Gastrocnemius medialis (tissue), 4 donors: ENCODE measurements around the gene RPS15. TPM values are rescaled to one million over a fixed set of nuclear protein-coding genes. Genes with fewer than 3 reads are reported as not detected.

Experiments used
- ATAC-seq, 2 donors: fragments of 150-250 bp; one replicate each; pipeline ENCODE4 v1.9.1; 2016
- DNase-seq, 2 donors: peaks; one replicate each; pipeline ENCODE4 v3.0.0-alpha.2; 2019
- H3K27ac ChIP-seq, 4 donors: fragments of 200-600 bp; sonication (generic); 1 replicate in 1 of 4; 2 replicates in 3 of 4; pipeline ENCODE4 v1.5.1; 2016 to 2018; ENCODE audit warnings: mild to moderate bottlenecking in 2 of 4, moderate library complexity in 1 of 4
- H3K27me3 ChIP-seq, 3 donors: fragments of 200-600 bp; sonication (generic) in 2 of 3; 1 replicate in 1 of 3; 2 replicates in 2 of 3; pipeline versions ENCODE4 v1.5.1 to v1.6.0; 2016 to 2019; ENCODE audit warnings: mild to moderate bottlenecking in 1 of 3, moderate library complexity in 1 of 3
- H3K36me3 ChIP-seq, 2 donors: fragments of 200-600 bp; sonication (generic) in 1 of 2; one replicate each; pipeline ENCODE4 v1.5.1; 2017 to 2018
- H3K4me1 ChIP-seq, 2 donors: fragments of 200-600 bp; sonication (generic) in 1 of 2; one replicate each; pipeline ENCODE4 v1.5.1; 2016 to 2017; ENCODE audit warnings: mild to moderate bottlenecking in 2 of 2
- H3K4me3 ChIP-seq, 4 donors: fragments of 200-600 bp; sonication (generic) in 3 of 4; 1 replicate in 1 of 4; 2 replicates in 3 of 4; pipeline ENCODE4 v1.5.1; 2016 to 2019; ENCODE audit warnings: mild to moderate bottlenecking in 2 of 4
- H3K9me3 ChIP-seq, 3 donors: fragments of 200-600 bp; sonication (generic) in 2 of 3; 1 replicate in 1 of 3; 2 replicates in 2 of 3; pipeline ENCODE4 v1.5.1; 2016 to 2019
- POLR2A ChIP-seq, 2 donors: fragments of 450-650 bp; IDR thresholded peaks; one replicate each; pipeline ENCODE4 v1.6.1; 2017; ENCODE audit warnings: antibody characterized with exemption in 2 of 2, mild to moderate bottlenecking in 2 of 2, moderate library complexity in 2 of 2
- in situ Hi-C, 4 donors: fragments of 200-750 bp; cut with MboI; loops; one replicate each; pipeline versions ENCODE4 v1.15.0 to v1.8.0; 2017; ENCODE audit warnings: low sequenced_read_pairs in 4 of 4
- intact Hi-C: fragments of 100-400 bp; cut with DNase I; formaldehyde crosslinking; loops from one replicate; pipeline ENCODE4 v1.15.1; 2023; ENCODE audit warnings: low total_unique reads
- total RNA-seq, 4 donors: library from RNA; depleted of rRNA; stranded (reverse); fragments of >200 nt; gene quantifications; one replicate each; pipeline versions ENCODE4 v1.1.0 to v1.2.3, GENCODE V29; 2016
- TF ChIP-seq, protein P1 (sequence below), 5 experiments: fragments of 450-650 bp in 3 of 5; fragments of 200-600 bp in 2 of 5; sonication (generic) in 2 of 5; IDR thresholded peaks in 4 of 5; conservative IDR thresholded peaks in 1 of 5; 1 replicate in 4 of 5; 2 replicates in 1 of 5; pipeline ENCODE4 v1.5.1; 2016 to 2019; ENCODE audit warnings: antibody characterized with exemption in 5 of 5, mild to moderate bottlenecking in 3 of 5, moderate library complexity in 3 of 5

The RPS15 gene
- total RNA-seq, 4 donors from 2014 or later, result 2,323 to 3,835 (median 2,607) TPM

DNA sequence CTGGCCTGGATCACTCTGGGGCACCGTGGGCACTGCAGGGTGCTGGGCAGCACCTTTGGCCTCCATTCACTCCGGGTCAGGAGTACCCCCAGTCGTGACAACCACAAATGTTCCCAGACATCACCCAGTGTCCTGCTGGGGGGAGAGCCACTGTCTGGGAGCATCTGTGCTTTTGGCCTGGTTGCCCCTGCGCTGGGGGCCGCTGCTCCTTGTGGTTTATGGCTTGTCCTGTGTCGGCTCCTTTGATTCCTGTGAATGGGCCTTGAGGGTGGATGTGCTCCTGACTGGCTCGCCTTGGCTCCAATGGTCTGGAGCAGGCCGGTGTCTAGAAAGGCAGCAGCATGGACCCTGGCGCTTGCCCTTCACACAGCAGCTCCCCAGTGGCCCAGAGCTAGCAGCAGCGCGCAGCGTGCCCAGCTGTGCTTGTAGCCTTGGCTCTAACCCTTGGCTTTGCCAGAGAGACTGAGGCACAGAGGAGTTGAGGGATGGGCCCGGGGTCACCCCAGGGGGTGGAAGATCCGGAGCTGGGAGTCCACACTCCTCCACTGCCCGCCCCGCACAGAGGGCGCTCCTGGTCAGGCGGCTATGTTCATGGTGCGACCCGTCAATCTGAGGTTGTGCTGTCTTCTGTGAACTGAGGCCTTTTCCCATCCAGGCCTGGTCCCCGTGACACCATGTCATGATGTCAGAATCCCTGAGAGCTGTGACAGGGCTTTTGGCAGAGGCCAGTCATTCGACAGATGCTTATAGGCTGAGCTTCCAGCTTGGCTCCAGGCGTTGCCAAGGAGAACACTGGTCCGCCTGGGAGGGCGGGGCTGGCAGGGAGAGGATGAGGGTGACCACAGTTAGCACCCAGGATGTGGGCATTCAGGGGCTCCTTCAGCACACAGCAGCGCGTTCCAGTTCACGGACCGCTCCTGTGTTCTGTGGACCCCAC is 26.7 kb upstream of the RPS15 start:
- peak; percentile 77 to 80 for DNase-seq
- TF ChIP-seq, protein P1, sequence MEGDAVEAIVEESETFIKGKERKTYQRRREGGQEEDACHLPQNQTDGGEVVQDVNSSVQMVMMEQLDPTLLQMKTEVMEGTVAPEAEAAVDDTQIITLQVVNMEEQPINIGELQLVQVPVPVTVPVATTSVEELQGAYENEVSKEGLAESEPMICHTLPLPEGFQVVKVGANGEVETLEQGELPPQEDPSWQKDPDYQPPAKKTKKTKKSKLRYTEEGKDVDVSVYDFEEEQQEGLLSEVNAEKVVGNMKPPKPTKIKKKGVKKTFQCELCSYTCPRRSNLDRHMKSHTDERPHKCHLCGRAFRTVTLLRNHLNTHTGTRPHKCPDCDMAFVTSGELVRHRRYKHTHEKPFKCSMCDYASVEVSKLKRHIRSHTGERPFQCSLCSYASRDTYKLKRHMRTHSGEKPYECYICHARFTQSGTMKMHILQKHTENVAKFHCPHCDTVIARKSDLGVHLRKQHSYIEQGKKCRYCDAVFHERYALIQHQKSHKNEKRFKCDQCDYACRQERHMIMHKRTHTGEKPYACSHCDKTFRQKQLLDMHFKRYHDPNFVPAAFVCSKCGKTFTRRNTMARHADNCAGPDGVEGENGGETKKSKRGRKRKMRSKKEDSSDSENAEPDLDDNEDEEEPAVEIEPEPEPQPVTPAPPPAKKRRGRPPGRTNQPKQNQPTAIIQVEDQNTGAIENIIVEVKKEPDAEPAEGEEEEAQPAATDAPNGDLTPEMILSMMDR (IDR thresholded peaks at IDR 0.05 in 4 of 5, conservative IDR thresholded peaks at IDR 0.05 in 1 of 5), result no peak
- peak; percentile 52 to 56 for TF ChIP-seq POLR2A (IDR thresholded peaks at IDR 0.05)
- Histone ChIP-seq H3K27me3 (no peaks in the 10 kb centered on the region), H3K27ac (peak overlapping the region; percentile 89 to 98 (median 94)), H3K9me3 (no peaks in the 10 kb centered on the region), H3K4me3 (peak overlapping the region in 1 of 4 donors; percentile 1), H3K4me1 (peaks cover 73 to 76% of the 10 kb centered on the region in 2 donors), H3K36me3 (no peaks in the 10 kb centered on the region)
- ATAC-seq, result peak; percentile 28 to 44
- intact Hi-C loops, result loop anchor here (10.0 kb wide), 1 partner anchor 653 kb away; no protein-coding TSS in a partner anchor
- in situ Hi-C loops, result no loop called here

DNA sequence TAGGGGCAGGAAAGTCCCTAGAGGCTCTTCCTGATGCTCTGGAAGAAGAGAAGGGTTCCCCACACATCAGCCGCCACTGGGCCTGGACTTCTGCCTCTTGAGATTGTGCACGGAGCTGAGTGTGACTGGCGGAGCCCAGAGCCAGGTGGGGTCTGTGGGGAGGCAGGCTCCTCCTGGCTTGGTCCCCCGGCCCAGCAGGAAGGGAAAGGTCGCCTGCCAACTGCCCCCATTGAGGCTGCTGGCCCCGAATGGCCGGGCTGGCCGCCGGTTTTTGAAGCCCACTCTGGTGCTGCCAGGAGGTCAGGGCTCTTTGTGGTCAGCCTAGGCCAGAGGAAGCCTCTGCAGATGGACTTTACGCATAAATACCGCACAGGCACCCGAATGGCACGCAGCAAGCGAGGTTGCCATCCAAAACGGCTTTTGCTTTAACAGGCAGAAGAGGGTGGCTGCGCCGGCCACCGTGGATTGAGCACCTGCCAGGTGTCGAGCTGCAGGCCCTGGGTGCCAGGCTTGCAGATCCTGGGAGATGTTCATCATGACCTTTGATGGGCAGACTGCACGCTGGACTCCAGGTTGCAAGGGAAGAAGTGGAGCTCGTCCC is 25.8 kb upstream of the RPS15 start:
- ATAC-seq (no peak), DNase-seq (no peak)
- H3K9me3 ChIP-seq, result no peaks in the 10 kb centered on the region
- no peak for TF ChIP-seq POLR2A (IDR thresholded peaks at IDR 0.05)
- TF ChIP-seq, protein P1 (IDR thresholded peaks at IDR 0.05 in 4 of 5, conservative IDR thresholded peaks at IDR 0.05 in 1 of 5), result no peak
- H3K4me1 ChIP-seq, result peaks cover 82 to 84% of the 10 kb centered on the region in 2 donors
- intact Hi-C loops, result loop anchor here (10.0 kb wide), 1 partner anchor 652 kb away; no protein-coding TSS in a partner anchor
- no peaks in the 10 kb centered on the region for H3K27me3 ChIP-seq
- peak overlapping the region; percentile 89 to 98 (median 94) for H3K27ac ChIP-seq
- H3K36me3 ChIP-seq, result no peaks in the 10 kb centered on the region
- H3K4me3 ChIP-seq, result no peak overlapping the region
- in situ Hi-C loops, result no loop called here

GRCh38 chr19:1412995-1413800 is 25.0 kb upstream of the RPS15 start:
- ATAC-seq (no peak), DNase-seq (peak in 1 of 2 donors; percentile 52)
- intact Hi-C loops, result loop anchor here (10.0 kb wide), 1 partner anchor 652 kb away; no protein-coding TSS in a partner anchor
- in situ Hi-C loops, result no loop called here
- TF ChIP-seq POLR2A (IDR thresholded peaks at IDR 0.05), result no peak
- TF ChIP-seq, protein P1 (IDR thresholded peaks at IDR 0.05 in 4 of 5, conservative IDR thresholded peaks at IDR 0.05 in 1 of 5), result no peak
- Histone ChIP-seq H3K4me3 (no peak overlapping the region), H3K27me3 (no peaks in the 10 kb centered on the region), H3K27ac (peak overlapping the region; percentile 89 to 98 (median 94)), H3K36me3 (no peaks in the 10 kb centered on the region), H3K4me1 (peaks cover 90 to 92% of the 10 kb centered on the region in 2 donors), H3K9me3 (no peaks in the 10 kb centered on the region)
